Astrocyte of the cerebellum (primary cell): Measurements from ENCODE around the gene ADARB2.

Experiments used
- DNase-seq: peaks from one replicate; pipeline ENCODE4 v3.0.0-alpha.2; 2011; ENCODE audit warnings: low read depth
- H3K4me3 ChIP-seq: 2 replicates; pipeline ENCODE4 v1.5.1; 2011; ENCODE audit warnings: mild to moderate bottlenecking, low read depth, low read length, moderate library complexity
- CTCF ChIP-seq: IDR thresholded peaks from 2 replicates; pipeline ENCODE4 v1.5.1; 2012; ENCODE audit warnings: low read length, low read depth, moderate library complexity, mild to moderate bottlenecking; ENCODE audit errors: missing control alignments
- in situ Hi-C: cut with HindIII; loops from 2 replicates; pipeline ENCODE4 v1.10.0; 2017; ENCODE audit warnings: low sequenced_read_pairs

Gene ADARB2

GRCh38 chr10:1308962-1309616, 428.2 kb downstream of the ADARB2 start:
- H3K4me3 ChIP-seq, result no peak overlapping the region
- peak; percentile 18 for DNase-seq
- in situ Hi-C loops, result no loop called here
- TF ChIP-seq CTCF, result no peak

GRCh38 chr10:1308173-1308961, 429.0 kb downstream of the ADARB2 start:
- DNase-seq, result no peak
- H3K4me3 ChIP-seq, result no peak overlapping the region
- in situ Hi-C loops, result no loop called here
- TF ChIP-seq CTCF, result no peak

GRCh38 chr10:1301143-1301542, 436.2 kb downstream of the ADARB2 start:
- DNase-seq, result no peak
- no peak overlapping the region for H3K4me3 ChIP-seq
- in situ Hi-C loops, result no loop called here
- no peak for TF ChIP-seq CTCF

GRCh38 chr10:1300218-1300617, 437.1 kb downstream of the ADARB2 start:
- TF ChIP-seq CTCF, result no peak
- in situ Hi-C loops, result no loop called here
- DNase-seq, result no peak
- H3K4me3 ChIP-seq, result no peak overlapping the region

- H3K4me3 ChIP-seq, result no peak overlapping the region
- DNase-seq, result no peak
- in situ Hi-C loops, result no loop called here
- TF ChIP-seq CTCF, result no peak
Measured at GRCh38 chr10:1299041-1299726, 438.1 kb downstream of the ADARB2 start.

GRCh38 chr10:1297566-1298301, 439.6 kb downstream of the ADARB2 start:
- in situ Hi-C loops, result no loop called here
- H3K4me3 ChIP-seq, result no peak overlapping the region
- no peak for TF ChIP-seq CTCF
- no peak for DNase-seq
